Measurements from ENCODE around the gene RDH12.

RDH12 gene

GRCh38 chr14:67759916-67760315, 58.2 kb downstream of the RDH12 start:
- ATAC-seq, result no peak
- Mint-ChIP-seq H3K4me1 (no peaks in the 10 kb centered on the region), H3K9me3 (no peaks in the 10 kb centered on the region), H3K27ac (no peak overlapping the region), H3K4me3 (no peak overlapping the region), H3K27me3 (no peaks in the 10 kb centered on the region)
- DNase-seq, result no peak

- H3K27ac Mint-ChIP-seq, result no peak overlapping the region
- no peaks in the 10 kb centered on the region for H3K27me3 Mint-ChIP-seq
- no peak for DNase-seq
These were observed 60.4 kb downstream of the RDH12 start for GRCh38 chr14:67762051-67762450.

GRCh38 chr14:67763158-67763822, 61.6 kb downstream of the RDH12 start:
- H3K4me3 Mint-ChIP-seq, result no peak overlapping the region
- no peak overlapping the region for H3K27ac Mint-ChIP-seq
- H3K27me3 Mint-ChIP-seq, result no peaks in the 10 kb centered on the region
- no peak for ATAC-seq
- no peaks in the 10 kb centered on the region for H3K4me1 Mint-ChIP-seq
- DNase-seq, result no peak
- no peaks in the 10 kb centered on the region for H3K9me3 Mint-ChIP-seq

More at GRCh38 chr14:67762051-67762450, 60.4 kb downstream of the RDH12 start:
- Mint-ChIP-seq H3K9me3 (no peaks in the 10 kb centered on the region), H3K4me1 (no peaks in the 10 kb centered on the region), H3K4me3 (no peak overlapping the region)
- ATAC-seq, result no peak

GRCh38 chr14:67764496-67764895, 62.8 kb downstream of the RDH12 start:
- H3K27ac Mint-ChIP-seq, result no peak overlapping the region
- ATAC-seq (no peak), DNase-seq (no peak)
- no peaks in the 10 kb centered on the region for H3K9me3 Mint-ChIP-seq
- H3K4me1 Mint-ChIP-seq, result no peaks in the 10 kb centered on the region
- no peak overlapping the region for H3K4me3 Mint-ChIP-seq
- no peaks in the 10 kb centered on the region for H3K27me3 Mint-ChIP-seq

- H3K27me3 Mint-ChIP-seq, result no peaks in the 10 kb centered on the region
- H3K4me3 Mint-ChIP-seq, result no peak overlapping the region
- H3K27ac Mint-ChIP-seq, result no peak overlapping the region
- no peaks in the 10 kb centered on the region for H3K4me1 Mint-ChIP-seq
- H3K9me3 Mint-ChIP-seq, result no peaks in the 10 kb centered on the region
- no peak for DNase-seq
- no peak for ATAC-seq
These were observed 63.6 kb downstream of the RDH12 start for GRCh38 chr14:67765192-67765834.

GRCh38 chr14:67766035-67766680, 64.5 kb downstream of the RDH12 start:
- ATAC-seq, result no peak
- Mint-ChIP-seq H3K4me3 (no peak overlapping the region), H3K9me3 (no peaks in the 10 kb centered on the region), H3K27ac (no peak overlapping the region), H3K4me1 (no peaks in the 10 kb centered on the region), H3K27me3 (no peaks in the 10 kb centered on the region)
- DNase-seq, result no peak

GRCh38 chr14:67768219-67768618, 66.5 kb downstream of the RDH12 start:
- no peaks in the 10 kb centered on the region for H3K4me1 Mint-ChIP-seq
- no peaks in the 10 kb centered on the region for H3K9me3 Mint-ChIP-seq
- peak overlapping the region in 1 of 2 donors; percentile 49 for H3K27ac Mint-ChIP-seq
- no peak overlapping the region for H3K4me3 Mint-ChIP-seq
- no peak for DNase-seq
- H3K27me3 Mint-ChIP-seq, result no peaks in the 10 kb centered on the region
- ATAC-seq, result no peak

GRCh38 chr14:67773844-67774377, 72.2 kb downstream of the RDH12 start:
- Mint-ChIP-seq H3K4me1 (no peaks in the 10 kb centered on the region), H3K27me3 (no peaks in the 10 kb centered on the region), H3K9me3 (no peaks in the 10 kb centered on the region), H3K27ac (no peak overlapping the region), H3K4me3 (no peak overlapping the region)
- ATAC-seq (no peak), DNase-seq (no peak)

GRCh38 chr14:67776653-67777322, 75.1 kb downstream of the RDH12 start:
- Mint-ChIP-seq H3K4me1 (no peaks in the 10 kb centered on the region), H3K27me3 (no peaks in the 10 kb centered on the region), H3K4me3 (no peak overlapping the region), H3K27ac (peak overlapping the region in 1 of 2 donors; percentile 7), H3K9me3 (no peaks in the 10 kb centered on the region)
- no peak for DNase-seq
- ATAC-seq, result no peak

GRCh38 chr14:67778792-67779191, 77.1 kb downstream of the RDH12 start:
- no peaks in the 10 kb centered on the region for H3K27me3 Mint-ChIP-seq
- no peak for DNase-seq
- H3K9me3 Mint-ChIP-seq, result no peaks in the 10 kb centered on the region
- H3K4me1 Mint-ChIP-seq, result no peaks in the 10 kb centered on the region
- H3K27ac Mint-ChIP-seq, result peak overlapping the region in 1 of 2 donors; percentile 9
- H3K4me3 Mint-ChIP-seq, result no peak overlapping the region
- no peak for ATAC-seq

GRCh38 chr14:67782090-67782489, 80.4 kb downstream of the RDH12 start:
- no peaks in the 10 kb centered on the region for H3K27me3 Mint-ChIP-seq
- H3K27ac Mint-ChIP-seq, result no peak overlapping the region
- no peaks in the 10 kb centered on the region for H3K4me1 Mint-ChIP-seq
- no peak for DNase-seq
- H3K4me3 Mint-ChIP-seq, result no peak overlapping the region
- ATAC-seq, result no peak
- no peaks in the 10 kb centered on the region for H3K9me3 Mint-ChIP-seq
